IMR-90 (cell line): ENCODE results near the gene FBXO31. TPM values are rescaled to one million over a fixed set of nuclear protein-coding genes. Genes with fewer than 3 reads are reported as not detected.
A peak's percentile ranks its signal among the peaks of the same experiment; 100 is the strongest.

Experiments
- ATAC-seq: fragments of 200-7000 bp; cut with Tn5 transposase; 2 replicates; pipeline ENCODE4 v1.9.1; 2020; ENCODE audit warnings: low read depth, mild to moderate bottlenecking, moderate library complexity
- BruUV-seq: library from RNA; stranded (reverse); fragments of 400-500 nt; replicated peaks from 2 replicates; lab custom pipeline; 2021; lab: Mats Ljungman, UMichigan
- CTCF ChIA-PET: fragments of 300-600 bp; formaldehyde crosslinking; extraction: SDS; loops from one replicate; lab custom pipeline; 2021; ENCODE audit warnings: antibody characterized with exemption; lab: Yijun Ruan, JAX
- POLR2A ChIA-PET: fragments of 300-600 bp; sonication (Branson Sonifier 250); formaldehyde crosslinking; loops from one replicate; lab custom pipeline; 2022; ENCODE audit warnings: antibody characterized with exemption; ENCODE audit not compliant: unreplicated experiment; lab: Charles Lee
- DNase-seq: peaks from one replicate; pipeline ENCODE4 v3.0.0; 2013
- H2AFZ ChIP-seq: replicated peaks from 2 replicates; pipeline ENCODE3; 2013; ENCODE audit warnings: low read length, mild to moderate bottlenecking; ENCODE audit not compliant: poor library complexity
- H2AK5ac ChIP-seq: 2 replicates; pipeline ENCODE4 v1.6.1; 2013; ENCODE audit warnings: low read depth, low read length, inconsistent platforms
- H2AK9ac ChIP-seq: replicated peaks from 2 replicates; pipeline ENCODE3; 2013; ENCODE audit warnings: mild to moderate bottlenecking, low read depth, low read length, moderate library complexity; ENCODE audit not compliant: poor library complexity
- H2BK120ac ChIP-seq: 2 replicates; pipeline ENCODE4 v1.6.1; 2013; ENCODE audit warnings: low read depth, low read length, inconsistent platforms
- H2BK15ac ChIP-seq: 3 replicates; pipeline ENCODE4 v1.6.1; 2013; ENCODE audit warnings: low read depth, low read length, inconsistent platforms
- H2BK20ac ChIP-seq: 2 replicates; pipeline ENCODE4 v1.6.1; 2013; ENCODE audit warnings: low read depth, mild to moderate bottlenecking, inconsistent platforms, low read length, moderate library complexity
- H2BK5ac ChIP-seq: 2 replicates; pipeline ENCODE4 v1.6.1; 2013; ENCODE audit warnings: mild to moderate bottlenecking, low read depth, low read length, inconsistent platforms; ENCODE audit not compliant: poor library complexity, severe bottlenecking
- H3K14ac ChIP-seq: replicated peaks from 2 replicates; pipeline ENCODE4 v1.6.1; 2013; ENCODE audit warnings: low read depth, low read length, inconsistent platforms
- H3K18ac ChIP-seq: 2 replicates; pipeline ENCODE4 v1.6.1; 2013; ENCODE audit warnings: low read depth, low read length, control low read depth
- H3K23ac ChIP-seq: 2 replicates; pipeline ENCODE4 v1.6.1; 2013; ENCODE audit warnings: low read depth, low read length, inconsistent platforms
- H3K27ac ChIP-seq: 2 replicates; pipeline ENCODE4 v1.5.1; 2013; ENCODE audit warnings: mild to moderate bottlenecking, control low read depth, low read length; ENCODE audit not compliant: insufficient read depth
- H3K27me3 ChIP-seq: 2 replicates; pipeline ENCODE4 v1.6.1; 2013; ENCODE audit warnings: low read length; ENCODE audit not compliant: control insufficient read depth, insufficient read depth
- H3K36me3 ChIP-seq: 2 replicates; pipeline ENCODE4 v1.6.1; 2013; ENCODE audit warnings: low read length, mixed read lengths; ENCODE audit not compliant: control insufficient read depth, insufficient read depth
- H3K4ac ChIP-seq: 2 replicates; pipeline ENCODE4 v1.6.1; 2013; ENCODE audit warnings: low read depth, low read length, inconsistent platforms
- H3K4me1 ChIP-seq: 2 replicates; pipeline ENCODE4 v1.6.1; 2013; ENCODE audit warnings: low read length, mixed read lengths; ENCODE audit not compliant: control insufficient read depth, insufficient read depth
- H3K4me2 ChIP-seq: 2 replicates; pipeline ENCODE4 v1.6.1; 2013; ENCODE audit warnings: low read depth, mild to moderate bottlenecking, control low read depth, low read length, moderate library complexity
- H3K4me3 ChIP-seq: 2 replicates; pipeline ENCODE4 v1.5.1; 2013; ENCODE audit warnings: low read depth, mild to moderate bottlenecking, control low read depth, low read length, moderate library complexity; ENCODE audit not compliant: insufficient read depth
- H3K56ac ChIP-seq: 2 replicates; pipeline ENCODE4 v1.6.1; 2013; ENCODE audit warnings: low read length, inconsistent platforms; ENCODE audit not compliant: insufficient read depth; ENCODE audit errors: extremely low read depth
- H3K79me1 ChIP-seq, 2 experiments: 2 replicates each; pipeline ENCODE4 v1.6.1; 2013; ENCODE audit warnings: low read length in 2 of 2, inconsistent platforms in 1 of 2, low read depth in 1 of 2
- H3K9ac ChIP-seq: 2 replicates; pipeline ENCODE4 v1.6.1; 2013; ENCODE audit warnings: low read depth, low read length, control low read depth
- H3K9me1 ChIP-seq: 2 replicates; pipeline ENCODE4 v1.6.1; 2013; ENCODE audit warnings: low read length, inconsistent platforms; ENCODE audit not compliant: insufficient read depth
- H3K9me3 ChIP-seq: 2 replicates; pipeline ENCODE4 v1.6.1; 2013; ENCODE audit warnings: low read length; ENCODE audit not compliant: control insufficient read depth, insufficient read depth
- H4K20me1 ChIP-seq: 2 replicates; pipeline ENCODE4 v1.6.1; 2013; ENCODE audit warnings: low read length, inconsistent platforms; ENCODE audit not compliant: insufficient read depth
- H4K5ac ChIP-seq: 2 replicates; pipeline ENCODE4 v1.6.1; 2013; ENCODE audit warnings: mild to moderate bottlenecking, low read depth, low read length, control low read depth
- H4K8ac ChIP-seq, 2 experiments: 2 replicates each; pipeline ENCODE4 v1.6.1; 2013; ENCODE audit warnings: low read depth in 2 of 2, low read length in 2 of 2, control low read depth in 1 of 2, inconsistent platforms in 1 of 2
- H4K91ac ChIP-seq: 2 replicates; pipeline ENCODE4 v1.6.1; 2013; ENCODE audit warnings: low read depth, low read length, inconsistent platforms; ENCODE audit not compliant: insufficient read depth
- CEBPB ChIP-seq: IDR thresholded peaks from 2 replicates; pipeline ENCODE4 v1.6.1; 2012; ENCODE audit warnings: low read depth, low read length, improper control_type of control experiment
- CHD1 ChIP-seq: IDR thresholded peaks from 2 replicates; pipeline ENCODE4 v1.6.1; 2012; ENCODE audit warnings: low read depth, low read length, improper control_type of control experiment
- MAFK ChIP-seq: IDR thresholded peaks from 2 replicates; pipeline ENCODE4 v1.6.1; 2012; ENCODE audit warnings: low read depth, low read length, improper control_type of control experiment
- POLR2A ChIP-seq: IDR thresholded peaks from 2 replicates; pipeline ENCODE4 v1.6.1; 2012; ENCODE audit warnings: mild to moderate bottlenecking, low read depth, low read length
- RAD21 ChIP-seq: IDR thresholded peaks from 2 replicates; pipeline ENCODE4 v1.6.1; 2012; ENCODE audit warnings: low read length, improper control_type of control experiment
- SMC3 ChIP-seq: fragments of 150-350 bp; IDR thresholded peaks from 2 replicates; pipeline ENCODE4 v1.6.1; 2016; ENCODE audit warnings: low read depth, mild to moderate bottlenecking, antibody characterized with exemption, low read length, moderate library complexity
- WGBS, 2 experiments: methylation state at CpG; one replicate each; pipeline versions ENCODE4 v1.1.5 to v1.1.7; 2013; ENCODE audit warnings: missing lambda C conversion rate in 2 of 2; ENCODE audit not compliant: insufficient read length in 1 of 2; ENCODE audit errors: extremely low coverage in 2 of 2; 5-methylcytosine and 5-hydroxymethylcytosine counted together
- dilution Hi-C: fragments of 300-500 bp; cut with HindIII; formaldehyde crosslinking; loops from one replicate; pipeline ENCODE4 v1.14.3; 2018; ENCODE audit warnings: low sequenced_read_pairs; ENCODE audit not compliant: unreplicated experiment
- in situ Hi-C: fragments of 300-500 bp; cut with MboI; formaldehyde crosslinking; loops from 3 replicates; pipeline ENCODE4 v1.14.3; 2019; ENCODE audit warnings: low sequenced_read_pairs, inconsistent platforms, mixed read lengths
- intact Hi-C: fragments of 100-400 bp; cut with micrococcal nuclease; formaldehyde crosslinking; loops from 2 replicates; pipeline ENCODE4 v1.10.0; 2022
- polyA plus RNA-seq, 3 experiments: library from polyadenylated mRNA; depleted of rRNA; stranded (reverse); fragments of >200 nt; gene quantifications; 2 replicates each; pipeline ENCODE4 v1.2.3, GENCODE V29; 2012; ENCODE audit warnings: low replicate concordance in 1 of 3
- total RNA-seq: library from RNA; depleted of rRNA; stranded (reverse); fragments of >200 nt; gene quantifications from 2 replicates; pipeline ENCODE4 v1.2.3, GENCODE V29; 2012
- TF ChIP-seq, protein P1 (sequence below): fragments of 150-350 bp; IDR thresholded peaks from 2 replicates; pipeline ENCODE4 v1.6.1; 2017; ENCODE audit warnings: mild to moderate bottlenecking, antibody characterized with exemption, low read length, low read depth
- TF ChIP-seq, protein P2 (sequence below): fragments of 150-350 bp; IDR thresholded peaks from 2 replicates; pipeline ENCODE4 v1.6.1; 2016; ENCODE audit warnings: low read depth, mild to moderate bottlenecking, low read length, moderate library complexity, borderline replicate concordance
- TF ChIP-seq, protein P3 (sequence below): conservative IDR thresholded peaks from 2 replicates; pipeline ENCODE4 v1.5.1; 2012; ENCODE audit warnings: mild to moderate bottlenecking, low read depth, low read length, improper control_type of control experiment

The FBXO31 gene
- total and polyA plus RNA-seq, 2 of the 4 experiments (the other 2 are of a cell fraction), result 10.4 to 16.9 TPM

DNA sequence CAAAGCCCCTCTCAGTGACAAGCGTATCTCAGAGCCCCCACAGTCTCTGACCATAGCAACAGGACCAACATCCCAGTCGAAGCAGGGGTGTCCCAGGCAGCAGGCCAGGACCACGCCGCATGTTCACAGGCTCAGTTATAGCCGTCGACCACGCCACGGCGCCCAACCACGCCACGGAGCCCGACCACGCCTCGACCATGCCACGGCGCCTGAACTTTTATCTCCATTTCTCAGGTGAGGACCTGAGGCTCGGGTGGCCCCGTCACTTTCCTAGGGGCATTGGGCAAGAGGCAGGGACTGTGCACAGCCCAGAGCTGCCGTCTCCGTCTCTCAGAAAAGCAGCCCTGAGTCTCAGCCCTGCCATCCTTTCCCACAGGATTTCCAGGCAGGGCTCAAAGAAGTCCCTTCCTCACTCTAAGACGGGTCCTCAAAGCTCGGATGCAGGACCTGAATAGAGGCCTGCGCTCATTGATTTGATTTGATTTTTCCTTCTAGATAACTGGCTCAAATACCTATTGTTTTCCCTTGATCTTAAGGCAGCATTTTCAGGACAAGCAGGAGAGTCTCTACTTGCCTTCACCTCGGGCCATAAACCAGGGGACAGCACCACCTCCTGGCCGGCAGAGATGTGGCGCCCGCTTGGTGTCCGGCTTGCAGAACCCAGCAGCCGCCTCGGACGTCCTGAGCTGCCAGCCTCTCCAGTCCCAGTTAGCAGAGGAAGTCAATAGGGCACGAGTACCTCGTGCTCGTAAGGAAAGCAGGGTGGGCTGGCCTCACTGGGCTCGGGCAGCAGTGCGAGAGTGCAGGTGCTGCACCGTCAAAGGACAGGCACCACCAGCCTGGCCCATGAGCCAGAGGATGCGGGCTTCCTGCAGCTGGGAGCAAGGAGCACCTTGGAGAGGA is 105.1 kb downstream of the FBXO31 start:
- Histone ChIP-seq H3K56ac (no peak overlapping the region), H3K9me1 (no peaks in the 10 kb centered on the region), H3K27ac (no peak overlapping the region), H2AK9ac (peak overlapping the region; percentile 39), H3K27me3 (peaks cover 11% of the 10 kb centered on the region), H2BK20ac (no peak overlapping the region), H3K14ac (no peak overlapping the region), H2AK5ac (no peak overlapping the region), H4K20me1 (no peaks in the 10 kb centered on the region; the same call in 1 of the 2 replicates), H3K4me3 (no peak overlapping the region), H3K9me3 (no peaks in the 10 kb centered on the region), H3K36me3 (no peaks in the 10 kb centered on the region), H2BK15ac (no peak overlapping the region), H3K9ac (no peak overlapping the region), H2AFZ (peak overlapping the region; percentile 73), H4K5ac (no peak overlapping the region), H4K91ac (no peak overlapping the region), H3K79me1 (no peaks in the 10 kb centered on the region), H2BK5ac (no peak overlapping the region), H2BK120ac (no peak overlapping the region), H3K18ac (no peak overlapping the region), H3K4me2 (peak overlapping the region; percentile 37; the same call in 1 of the 2 replicates), H3K23ac (no peak overlapping the region), H3K4me1 (no peaks in the 10 kb centered on the region; the same call in 1 of the 2 replicates), H3K4ac (no peak overlapping the region; the same call in 1 of the 2 replicates), H4K8ac (no peak overlapping the region)
- 54% methylated on average over 32 of the region's 38 CpGs; no CpG with 5 or more reads in 1 of the 2 experiments for WGBS, 2 experiments
- POLR2A ChIA-PET, result no interaction called here
- BruUV-seq, result no TSS peak
- peak; percentile 77 for DNase-seq
- ATAC-seq, result peak; percentile 100
- TF ChIP-seq, protein P1, sequence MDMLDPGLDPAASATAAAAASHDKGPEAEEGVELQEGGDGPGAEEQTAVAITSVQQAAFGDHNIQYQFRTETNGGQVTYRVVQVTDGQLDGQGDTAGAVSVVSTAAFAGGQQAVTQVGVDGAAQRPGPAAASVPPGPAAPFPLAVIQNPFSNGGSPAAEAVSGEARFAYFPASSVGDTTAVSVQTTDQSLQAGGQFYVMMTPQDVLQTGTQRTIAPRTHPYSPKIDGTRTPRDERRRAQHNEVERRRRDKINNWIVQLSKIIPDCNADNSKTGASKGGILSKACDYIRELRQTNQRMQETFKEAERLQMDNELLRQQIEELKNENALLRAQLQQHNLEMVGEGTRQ, result no peak
- TF ChIP-seq POLR2A (no peak), RAD21 (peak; percentile 96), MAFK (no peak), CEBPB (no peak), CHD1 (no peak), SMC3 (peak; percentile 97)
- TF ChIP-seq, protein P2, sequence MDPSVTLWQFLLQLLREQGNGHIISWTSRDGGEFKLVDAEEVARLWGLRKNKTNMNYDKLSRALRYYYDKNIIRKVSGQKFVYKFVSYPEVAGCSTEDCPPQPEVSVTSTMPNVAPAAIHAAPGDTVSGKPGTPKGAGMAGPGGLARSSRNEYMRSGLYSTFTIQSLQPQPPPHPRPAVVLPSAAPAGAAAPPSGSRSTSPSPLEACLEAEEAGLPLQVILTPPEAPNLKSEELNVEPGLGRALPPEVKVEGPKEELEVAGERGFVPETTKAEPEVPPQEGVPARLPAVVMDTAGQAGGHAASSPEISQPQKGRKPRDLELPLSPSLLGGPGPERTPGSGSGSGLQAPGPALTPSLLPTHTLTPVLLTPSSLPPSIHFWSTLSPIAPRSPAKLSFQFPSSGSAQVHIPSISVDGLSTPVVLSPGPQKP, result no peak
- TF ChIP-seq, protein P3, sequence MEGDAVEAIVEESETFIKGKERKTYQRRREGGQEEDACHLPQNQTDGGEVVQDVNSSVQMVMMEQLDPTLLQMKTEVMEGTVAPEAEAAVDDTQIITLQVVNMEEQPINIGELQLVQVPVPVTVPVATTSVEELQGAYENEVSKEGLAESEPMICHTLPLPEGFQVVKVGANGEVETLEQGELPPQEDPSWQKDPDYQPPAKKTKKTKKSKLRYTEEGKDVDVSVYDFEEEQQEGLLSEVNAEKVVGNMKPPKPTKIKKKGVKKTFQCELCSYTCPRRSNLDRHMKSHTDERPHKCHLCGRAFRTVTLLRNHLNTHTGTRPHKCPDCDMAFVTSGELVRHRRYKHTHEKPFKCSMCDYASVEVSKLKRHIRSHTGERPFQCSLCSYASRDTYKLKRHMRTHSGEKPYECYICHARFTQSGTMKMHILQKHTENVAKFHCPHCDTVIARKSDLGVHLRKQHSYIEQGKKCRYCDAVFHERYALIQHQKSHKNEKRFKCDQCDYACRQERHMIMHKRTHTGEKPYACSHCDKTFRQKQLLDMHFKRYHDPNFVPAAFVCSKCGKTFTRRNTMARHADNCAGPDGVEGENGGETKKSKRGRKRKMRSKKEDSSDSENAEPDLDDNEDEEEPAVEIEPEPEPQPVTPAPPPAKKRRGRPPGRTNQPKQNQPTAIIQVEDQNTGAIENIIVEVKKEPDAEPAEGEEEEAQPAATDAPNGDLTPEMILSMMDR, result peak; percentile 94
- dilution Hi-C loops, result no loop called here
- CTCF ChIA-PET, result interaction anchor here (0.6 to 1.6 kb wide), 8 partner anchors 22 to 715 kb away, joined by 3 to 14 read pairs (median 3); no protein-coding TSS in a partner anchor
- in situ Hi-C loops, result loop anchor here (5.0 to 10.0 kb wide), 2 partner anchors 204 to 716 kb away; no protein-coding TSS in a partner anchor
- intact Hi-C loops, result loop anchor here (1.0 kb wide), 3 partner anchors 75 to 715 kb away; no protein-coding TSS in a partner anchor
